Fibroblast of upper back skin (primary cell): ENCODE measurements around the gene SETBP1.
A peak's percentile ranks its signal among the peaks of the same experiment; 100 is the strongest.

Experiments used
- DNase-seq: peaks from one replicate; pipeline ENCODE4 v3.0.0-alpha.2; 2013

The SETBP1 gene

DNA sequence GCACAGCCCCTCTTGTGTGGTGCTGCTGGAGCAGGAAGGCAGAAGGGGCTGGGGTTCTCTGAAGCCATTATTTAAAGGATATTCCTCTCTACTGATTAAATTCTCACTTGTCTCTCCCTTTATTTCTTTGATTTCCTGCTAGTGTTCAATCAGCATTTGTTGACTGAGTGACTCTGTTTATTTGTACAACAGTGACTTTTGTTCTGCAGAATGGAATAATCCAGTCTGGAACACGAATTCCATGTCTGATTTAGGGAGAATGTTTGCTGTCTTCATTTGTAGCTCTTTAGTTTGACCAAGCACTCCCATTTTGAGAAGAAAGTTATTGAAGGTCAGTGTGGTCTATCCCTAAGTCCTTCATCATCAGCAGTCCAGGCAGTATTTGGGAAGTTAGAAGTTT is 141.2 kb downstream of the SETBP1 start:
- no peak for DNase-seq

- DNase-seq, result no peak
Observed at GRCh38 chr18:44823286-44823685, 142.6 kb downstream of the SETBP1 start.

DNA sequence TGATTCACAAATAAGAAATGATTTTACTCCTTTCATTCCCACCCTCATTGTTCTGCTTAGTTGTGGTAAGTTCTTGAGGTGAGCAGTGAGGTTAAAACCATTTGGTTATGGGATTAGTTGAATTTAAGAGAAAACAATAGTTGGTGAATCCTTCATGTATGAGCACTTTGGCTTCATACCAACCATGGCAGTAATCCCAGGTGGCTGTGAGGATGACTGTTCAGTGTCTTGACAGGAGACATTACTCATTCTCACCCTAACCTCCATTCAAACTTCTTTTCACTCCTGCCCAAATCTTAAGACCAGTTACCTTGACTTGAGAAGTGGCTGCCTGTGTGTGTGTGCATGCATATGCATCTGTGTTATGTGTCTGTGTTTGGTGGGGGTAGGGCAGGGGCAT is 143.1 kb downstream of the SETBP1 start:
- peak; percentile 88 for DNase-seq

DNA sequence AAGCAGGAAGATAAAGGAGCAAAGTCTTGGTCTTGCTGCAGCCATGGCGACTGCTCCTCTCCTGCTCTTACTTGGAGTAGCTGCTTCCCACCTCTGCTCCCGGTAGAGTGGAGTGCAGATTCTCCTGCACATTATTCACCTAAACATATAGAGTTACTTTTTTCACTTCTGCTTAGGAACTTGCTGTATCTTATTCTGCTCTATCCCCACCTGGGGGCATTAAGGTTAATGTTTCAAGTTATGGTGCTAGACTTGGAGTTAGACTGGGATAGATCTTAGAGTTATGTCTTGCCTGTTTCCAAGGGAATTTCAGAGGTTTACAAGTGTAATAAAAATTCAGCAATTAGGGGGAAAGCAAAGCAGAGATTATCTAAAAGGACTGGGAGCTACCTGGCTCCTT is 144.2 kb downstream of the SETBP1 start:
- DNase-seq, result no peak

DNA sequence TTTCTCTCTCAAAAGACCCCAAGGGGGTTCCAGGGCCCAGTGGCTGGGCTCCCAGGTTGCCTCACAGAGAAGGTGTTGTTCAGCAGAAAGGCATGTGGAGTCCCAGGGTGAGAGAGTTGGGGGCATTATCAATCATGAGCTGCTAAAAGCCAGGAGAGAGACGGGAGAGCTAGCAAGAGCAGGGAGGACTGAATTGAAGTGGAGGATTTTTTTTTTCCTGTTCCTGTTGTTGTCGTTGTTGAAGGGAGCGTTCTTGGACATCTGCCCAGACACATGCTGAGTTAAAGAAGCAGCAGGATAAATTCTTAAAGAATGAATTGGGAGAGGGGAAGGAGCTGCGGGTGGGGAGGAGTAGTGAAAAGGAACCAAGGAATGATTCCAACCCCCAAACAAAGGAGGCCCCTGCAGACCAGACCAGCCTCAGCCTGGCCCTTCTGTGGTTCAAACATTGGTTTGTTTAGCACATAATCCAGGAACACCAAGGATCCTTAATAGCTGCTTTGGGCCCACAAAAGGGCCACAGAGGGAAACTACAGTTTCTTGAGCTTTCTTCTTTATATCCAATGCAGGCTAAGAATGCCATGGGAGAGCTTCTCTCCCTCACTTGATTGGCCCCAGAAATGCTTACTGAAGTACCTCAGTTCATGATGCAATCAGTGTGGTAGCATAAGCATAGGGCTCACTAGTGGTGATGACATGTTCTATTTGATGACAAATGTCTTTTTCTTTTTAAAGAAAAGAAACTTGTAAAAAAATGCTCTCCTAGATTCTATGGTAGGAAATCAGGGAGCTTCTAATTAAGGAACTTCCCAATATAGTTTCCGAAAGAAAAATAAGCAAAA is 146.0 kb downstream of the SETBP1 start:
- DNase-seq, result peak; percentile 100

DNA sequence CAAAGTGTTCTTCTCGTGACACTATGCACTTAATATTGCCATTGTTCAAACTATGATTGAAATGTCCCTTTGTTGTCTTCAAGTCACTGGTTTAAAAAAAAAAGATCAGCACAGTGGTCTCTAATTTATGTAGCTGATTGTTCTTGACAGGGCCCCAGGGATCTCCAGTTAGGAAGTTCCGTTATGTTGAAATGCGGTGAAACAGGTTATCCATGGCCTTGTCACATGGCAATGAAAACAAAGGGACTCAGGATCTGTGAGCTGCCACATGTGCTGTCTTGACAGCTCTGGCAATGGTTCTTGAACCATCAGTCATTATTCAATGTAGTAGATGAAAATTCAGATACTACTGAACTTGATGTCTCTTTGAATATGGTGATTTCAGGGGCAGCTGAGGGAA is 147.4 kb downstream of the SETBP1 start:
- no peak for DNase-seq

GRCh38 chr18:44830581-44830980 is 149.9 kb downstream of the SETBP1 start:
- DNase-seq, result peak; percentile 71

DNA sequence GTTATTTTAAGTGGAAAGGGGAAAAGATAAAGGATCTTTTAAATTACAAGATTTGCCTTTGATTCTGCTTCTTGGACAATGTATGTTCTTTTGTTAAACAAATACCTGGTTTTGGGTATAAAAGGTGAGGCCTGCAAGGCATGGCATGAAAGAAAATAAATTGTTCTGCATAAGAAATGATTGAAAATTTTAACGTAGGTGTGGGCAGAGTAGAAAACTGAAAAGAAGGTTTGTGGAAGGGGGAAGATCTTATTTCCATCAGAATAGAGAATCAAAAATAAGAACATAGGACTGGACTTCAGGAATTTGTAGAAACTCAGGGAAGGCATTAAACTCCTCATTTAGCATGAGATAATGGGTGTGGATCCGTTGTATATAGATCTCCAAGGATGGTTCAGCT is 153.1 kb downstream of the SETBP1 start:
- no peak for DNase-seq

DNA sequence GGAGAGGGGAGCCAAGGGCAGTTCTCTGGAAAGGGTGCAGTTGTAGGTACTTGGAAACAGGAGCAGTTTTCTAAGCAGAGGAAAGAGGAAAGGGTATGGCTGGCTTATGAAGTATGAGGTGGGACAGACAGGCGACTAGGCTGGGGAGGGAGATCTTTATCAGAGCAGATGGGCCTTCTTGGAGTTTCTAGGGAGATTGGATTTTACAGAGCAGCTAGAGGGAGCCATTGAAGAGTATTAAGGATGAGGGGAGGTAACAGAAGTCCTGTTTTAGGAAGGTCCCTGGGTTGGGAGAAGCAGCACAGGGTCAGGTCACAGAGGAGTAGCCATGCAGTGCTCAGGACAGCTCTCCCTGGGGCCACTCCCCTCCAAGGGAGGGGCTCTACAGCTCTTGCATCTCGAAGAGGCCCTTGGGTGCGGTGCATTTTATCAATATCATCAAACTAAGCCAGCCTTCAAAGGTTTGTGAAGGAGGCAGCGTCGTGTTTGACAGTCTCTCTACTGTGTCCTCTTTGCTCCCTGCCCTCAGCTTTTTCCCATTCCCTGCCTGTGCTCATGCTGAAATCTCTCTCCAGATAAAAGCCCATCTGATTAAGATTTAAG is 154.3 kb downstream of the SETBP1 start:
- DNase-seq, result no peak

- DNase-seq, result no peak
Observed at GRCh38 chr18:44835703-44836102, 155.0 kb downstream of the SETBP1 start.

GRCh38 chr18:44836263-44836662 is 155.6 kb downstream of the SETBP1 start:
- DNase-seq, result no peak

DNA sequence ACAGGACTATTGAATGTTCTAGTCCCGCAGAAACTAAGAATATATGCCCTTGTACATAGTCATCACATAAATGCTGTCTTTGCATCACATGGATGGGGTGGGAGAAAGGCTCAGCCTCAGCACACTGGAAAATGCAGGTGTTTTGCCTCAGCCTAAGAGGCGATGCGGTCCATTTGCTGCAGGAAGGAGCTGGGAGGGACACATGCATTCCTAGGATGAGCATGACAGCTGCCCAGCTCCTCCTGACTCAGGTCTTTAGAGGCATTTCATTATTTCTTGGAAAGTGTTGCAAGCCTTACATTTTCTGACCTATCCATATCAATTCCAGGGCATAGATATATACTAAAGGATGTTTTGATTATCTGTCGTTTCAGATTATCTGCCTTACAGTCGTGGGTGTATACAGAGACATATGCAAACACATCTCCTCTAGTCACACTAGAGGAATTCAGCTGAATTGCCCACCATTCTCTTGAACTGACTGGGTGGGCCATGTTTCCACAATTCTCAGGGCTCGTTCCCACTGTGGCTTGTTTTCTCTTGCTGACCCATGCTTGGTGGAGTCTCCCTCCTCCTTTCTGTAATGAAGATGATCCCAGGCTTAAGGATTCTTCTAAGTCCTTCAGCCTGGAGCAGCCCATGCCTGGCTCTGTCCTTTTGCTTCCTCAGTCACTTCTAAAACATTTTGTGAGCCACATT is 156.9 kb downstream of the SETBP1 start:
- DNase-seq, result no peak

DNA sequence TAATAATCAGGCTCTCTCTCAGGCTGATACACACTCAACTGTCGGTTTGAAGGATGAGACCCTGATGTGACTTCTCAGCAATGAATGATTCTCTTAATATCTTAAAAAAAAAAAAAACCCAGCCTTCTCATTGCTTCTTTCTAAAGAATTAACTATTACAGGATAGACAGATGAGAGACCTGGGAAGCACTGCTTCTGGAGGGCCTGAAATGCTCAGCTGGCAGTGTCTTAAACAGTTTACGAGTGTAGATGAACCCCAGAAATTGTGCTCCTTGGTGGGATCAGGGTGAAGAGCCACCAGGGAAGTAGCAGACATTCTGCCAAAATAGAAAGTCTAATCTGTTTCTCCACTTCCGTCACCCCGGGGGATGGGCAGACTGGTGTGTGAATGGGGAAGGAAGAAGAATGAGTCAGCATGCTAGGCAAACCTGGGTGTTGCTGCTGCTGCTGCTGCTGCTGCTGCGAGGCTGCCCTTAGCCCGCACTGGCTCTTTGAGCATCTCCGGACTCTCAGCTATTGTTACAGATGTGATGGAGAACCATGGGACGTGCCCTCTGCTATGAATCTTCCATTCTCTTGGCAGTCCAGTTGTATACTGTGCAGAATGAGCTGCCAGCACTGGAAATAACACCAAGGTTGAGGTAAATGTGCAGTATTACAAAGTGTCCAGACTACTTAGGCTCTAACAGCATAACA is 158.4 kb downstream of the SETBP1 start:
- peak; percentile 77 for DNase-seq

DNA sequence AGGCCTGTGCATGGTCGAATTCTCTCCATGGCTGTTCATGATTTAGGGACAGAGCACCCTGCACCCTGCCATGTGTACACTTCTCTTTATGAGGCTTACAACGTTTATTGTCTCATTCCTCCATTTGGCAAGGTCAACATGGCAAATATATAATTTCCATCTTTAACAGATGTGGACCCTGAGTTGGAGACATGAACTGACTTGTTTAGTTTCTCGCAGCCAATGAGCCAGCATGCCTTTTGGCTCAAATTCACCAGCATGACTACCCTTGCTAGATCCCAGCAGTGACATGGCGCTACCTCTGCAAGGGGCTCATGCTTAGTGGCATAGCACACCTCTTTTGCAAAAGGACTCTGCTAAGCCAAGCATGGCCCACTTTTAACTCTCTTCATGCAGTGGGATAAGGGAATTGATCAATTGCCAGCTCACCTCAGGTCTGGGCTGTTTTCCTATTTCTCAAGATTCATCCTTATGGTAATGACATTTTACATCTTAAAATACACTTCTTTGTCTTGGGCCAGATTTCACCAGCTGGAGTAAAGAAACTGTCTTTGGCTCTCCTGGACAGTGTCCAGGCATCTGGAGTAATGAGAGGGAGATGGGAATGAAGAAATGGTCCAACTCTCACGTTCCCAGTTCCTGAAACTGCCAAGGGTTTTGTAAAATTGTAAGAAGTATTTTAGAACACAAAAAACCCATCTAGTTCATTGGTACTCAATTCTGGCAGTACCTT is 159.5 kb downstream of the SETBP1 start:
- peak; percentile 75 for DNase-seq

DNA sequence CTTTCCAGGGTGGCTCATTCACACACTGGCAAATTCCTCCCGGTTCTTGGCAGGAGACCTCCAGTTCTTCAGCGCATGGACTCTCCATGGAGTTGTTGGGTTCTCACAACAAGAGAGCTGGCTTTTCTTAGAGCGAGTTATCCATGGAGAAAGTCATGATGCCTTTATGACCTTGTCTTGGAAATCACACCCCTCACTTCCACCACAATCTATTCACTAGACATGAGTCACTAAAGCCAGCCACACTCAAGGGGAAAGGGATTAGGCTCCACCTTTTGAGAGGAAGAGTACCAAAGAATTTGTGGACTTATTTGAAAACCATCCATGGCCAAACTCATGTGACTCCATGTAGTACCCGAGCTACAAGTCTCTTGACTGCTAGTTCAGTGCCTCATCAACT is 160.5 kb downstream of the SETBP1 start:
- no peak for DNase-seq

DNA sequence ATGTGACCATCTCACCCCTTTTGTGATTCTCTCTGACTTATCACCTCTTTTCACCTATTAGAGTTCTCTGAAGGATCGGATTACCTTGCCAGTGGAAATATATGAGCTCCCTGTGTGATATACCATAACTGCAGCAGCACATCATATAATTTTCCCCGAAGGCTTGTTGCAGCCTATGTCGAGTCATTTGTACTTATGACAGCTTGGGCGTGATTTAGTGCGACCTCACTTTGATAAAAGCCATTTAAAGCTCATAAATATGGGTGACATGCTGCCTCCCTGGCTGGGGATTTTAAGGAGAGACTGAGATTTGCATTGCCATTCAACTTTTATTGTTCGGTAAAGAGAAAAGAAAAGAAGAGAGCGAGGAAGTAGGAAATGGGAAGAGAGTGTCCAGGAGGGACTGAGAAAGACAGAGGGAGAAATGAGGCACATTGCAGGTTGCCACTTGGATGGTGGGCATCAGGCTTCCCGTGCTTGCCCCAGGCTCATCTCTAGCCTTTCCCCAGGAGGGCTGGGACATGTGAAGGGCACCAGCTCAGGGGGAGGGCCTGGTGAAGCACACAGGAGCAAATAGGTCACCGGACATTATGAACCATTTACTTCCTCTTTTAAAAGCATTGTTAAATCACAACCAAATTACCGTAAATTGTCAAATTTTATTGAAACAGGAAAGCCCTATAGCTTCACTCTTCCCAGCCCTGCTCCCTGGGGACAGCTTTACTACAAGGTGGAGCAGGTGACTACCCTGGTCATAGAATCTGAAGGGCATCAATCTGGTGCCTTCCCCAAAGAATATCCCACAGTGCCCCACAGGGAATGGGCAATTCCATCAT is 161.3 kb downstream of the SETBP1 start:
- no peak for DNase-seq

GRCh38 chr18:44842588-44843412 is 162.1 kb downstream of the SETBP1 start:
- DNase-seq, result no peak

DNA sequence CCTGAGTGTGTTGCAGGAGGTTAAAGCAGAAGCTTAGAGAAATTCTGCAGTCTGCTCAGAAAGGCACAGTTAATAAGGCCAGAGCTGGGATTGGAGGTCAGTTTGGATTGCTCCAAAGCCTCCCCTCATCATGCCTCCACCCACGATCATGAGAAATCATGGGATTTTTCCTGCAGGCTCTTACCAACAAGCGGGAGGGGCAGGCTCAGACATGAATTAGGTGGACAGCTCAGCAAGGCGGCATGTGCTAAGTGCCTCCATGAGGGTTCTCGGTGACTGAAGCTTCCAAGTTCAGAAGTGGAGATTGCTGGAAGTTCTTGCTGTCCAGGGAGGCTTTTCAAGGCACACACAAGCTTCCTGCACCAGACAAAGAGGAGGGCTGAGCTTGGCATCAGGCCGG is 163.8 kb downstream of the SETBP1 start:
- no peak for DNase-seq

- DNase-seq, result no peak
Observed at GRCh38 chr18:44846450-44846849, 165.8 kb downstream of the SETBP1 start.

DNA sequence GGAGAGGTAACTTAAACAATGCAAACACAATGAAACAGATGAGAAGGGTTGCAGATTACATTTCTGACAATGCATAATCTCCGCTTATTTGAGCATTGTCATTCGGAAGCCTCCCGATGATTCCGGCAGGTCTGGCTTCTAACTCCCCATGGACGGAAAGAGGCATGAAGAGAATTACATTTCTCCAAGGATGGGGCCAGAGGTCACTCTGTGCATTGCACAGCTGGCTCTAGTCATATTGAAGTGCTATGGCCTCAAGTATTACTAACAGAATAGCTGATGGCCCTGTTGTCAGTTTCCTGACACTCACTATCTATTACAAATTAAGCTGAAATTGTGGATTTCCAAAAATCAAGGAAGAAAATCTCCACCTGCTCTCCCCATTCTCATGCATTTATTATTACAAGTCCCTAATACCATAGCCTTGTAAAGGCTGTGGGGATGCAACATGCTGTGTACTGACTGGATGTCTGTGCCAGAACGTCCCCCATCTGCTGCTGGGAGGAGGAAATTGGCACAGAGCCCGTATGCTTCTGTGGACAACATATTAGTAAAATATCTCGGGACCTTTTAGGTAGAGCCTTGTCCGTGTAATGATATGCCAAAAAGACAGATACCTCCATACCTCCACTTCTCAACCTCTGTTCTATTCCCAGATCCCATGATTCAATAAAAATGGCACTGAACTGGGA is 168.1 kb downstream of the SETBP1 start:
- DNase-seq, result no peak
